Glutamatergic neuron (in vitro differentiated cells): ENCODE measurements around the gene SMIM9. TPM values are rescaled to one million over a fixed set of nuclear protein-coding genes. Genes with fewer than 3 reads are reported as not detected.
"Not testable (repeated sequence)": the region's sequence is repeated elsewhere in the genome, so short reads cannot be mapped to it uniquely, and the experiment has no call there.

Experiments used
- DNase-seq: peaks from one replicate; pipeline ENCODE4 v3.0.0; 2022
- H3K27ac Mint-ChIP-seq: one replicate; pipeline ENCODE4 v1.8.0; 2020; ENCODE audit warnings: mild to moderate bottlenecking, mixed read lengths, inconsistent platforms; ENCODE audit not compliant: unreplicated experiment
- H3K27me3 Mint-ChIP-seq: one replicate; pipeline ENCODE4 v1.8.0; 2020; ENCODE audit warnings: mild to moderate bottlenecking, moderate library complexity, mixed read lengths, inconsistent platforms; ENCODE audit not compliant: unreplicated experiment
- H3K36me3 Mint-ChIP-seq: one replicate; pipeline ENCODE4 v1.8.0; 2020; ENCODE audit warnings: mild to moderate bottlenecking, mixed read lengths, inconsistent platforms; ENCODE audit not compliant: unreplicated experiment
- H3K4me1 Mint-ChIP-seq: one replicate; pipeline ENCODE4 v1.8.0; 2020; ENCODE audit warnings: mild to moderate bottlenecking, low read depth, mixed read lengths, inconsistent platforms; ENCODE audit not compliant: unreplicated experiment
- H3K4me3 Mint-ChIP-seq: one replicate; pipeline ENCODE4 v1.8.0; 2020; ENCODE audit warnings: mild to moderate bottlenecking, mixed read lengths, inconsistent platforms; ENCODE audit not compliant: unreplicated experiment
- H3K9me3 Mint-ChIP-seq: one replicate; pipeline ENCODE4 v1.8.0; 2020; ENCODE audit warnings: mild to moderate bottlenecking, moderate library complexity, mixed read lengths, inconsistent platforms; ENCODE audit not compliant: unreplicated experiment
- total RNA-seq: library from RNA; stranded (reverse); fragmentation: NEBNext Ultra II Directional; extraction: Animal tissue kit (Norgen Biotek cat#: 25700); gene quantifications from one replicate; pipeline ENCODE4 v1.2.1, GENCODE V29; 2021; ENCODE audit not compliant: unreplicated experiment
- TF ChIP-seq, protein P1 (sequence below): fragments of 200-600 bp; sonication (generic); IDR thresholded peaks from one replicate; pipeline ENCODE4 v1.5.0; 2021; ENCODE audit not compliant: partially characterized antibody, unreplicated experiment

The SMIM9 gene
- total RNA-seq, 1 donor from 2014 or later: not detected

DNA sequence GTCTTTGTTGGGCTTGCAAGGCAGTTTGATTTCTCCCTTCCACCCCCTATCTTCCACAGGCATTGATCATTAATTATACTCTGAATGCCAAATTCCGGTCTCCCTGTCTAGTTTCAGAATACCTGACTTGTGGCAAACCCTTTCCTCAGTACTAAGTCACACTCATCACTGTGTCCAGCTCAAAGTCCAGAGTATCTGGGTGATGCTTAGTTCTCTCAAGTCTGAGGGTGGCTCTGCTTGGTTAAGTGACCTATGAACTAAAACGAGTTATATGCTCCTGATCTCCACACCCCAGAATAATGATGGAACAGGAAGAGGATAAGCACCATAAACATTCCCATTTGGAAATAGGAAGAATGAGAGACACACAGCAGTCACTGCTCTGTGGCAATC lies 6.5 kb downstream of the SMIM9 start:
- H3K9me3 Mint-ChIP-seq: no peaks in the 10 kb centered on the region
- no peak overlapping the region for H3K27ac Mint-ChIP-seq

DNA sequence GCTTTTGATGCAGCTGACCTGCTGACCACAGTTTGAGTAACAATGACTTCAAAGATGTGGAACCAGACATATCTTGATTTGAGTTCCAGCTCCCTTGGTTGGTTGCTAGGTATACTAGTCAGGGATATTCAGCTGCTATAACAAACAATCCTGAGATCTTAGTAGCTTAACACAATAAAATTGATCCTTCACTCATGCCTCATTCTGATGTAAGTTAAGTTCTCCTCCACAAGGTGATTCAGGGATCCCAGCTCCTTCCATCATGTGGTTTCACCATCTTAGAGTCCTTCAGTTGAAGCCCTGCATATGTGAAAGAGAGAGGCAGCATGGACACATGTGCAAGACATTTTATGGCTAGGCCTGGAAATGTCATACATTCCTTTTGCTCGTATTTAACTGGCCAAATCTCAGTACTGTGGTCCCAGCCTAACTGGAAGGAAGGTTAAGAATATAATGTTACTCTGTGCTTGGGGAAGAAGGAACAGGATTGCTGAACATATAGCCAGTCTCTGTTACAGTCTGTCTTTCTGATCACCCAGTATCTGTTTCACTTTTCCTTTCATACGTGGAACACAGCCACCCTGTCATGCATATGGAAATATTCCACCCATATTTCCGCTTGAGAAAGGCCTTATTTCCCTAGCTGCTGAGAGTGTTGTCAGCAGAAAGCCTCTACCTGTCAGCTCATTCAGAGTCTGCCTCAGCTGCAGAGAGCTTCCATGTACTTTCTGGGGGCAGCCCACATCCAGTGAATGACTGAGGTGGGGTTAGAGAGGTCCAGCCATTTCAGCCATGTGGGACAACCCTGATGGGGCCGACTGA lies 7.1 kb downstream of the SMIM9 start:
- H3K36me3 Mint-ChIP-seq: no peaks in the 10 kb centered on the region

More for the DNA sequence above, 6.5 kb downstream of the SMIM9 start:
- no peaks in the 10 kb centered on the region for H3K27me3 Mint-ChIP-seq
- H3K4me3 Mint-ChIP-seq: no peak overlapping the region
- no peaks in the 10 kb centered on the region for H3K36me3 Mint-ChIP-seq
- DNase-seq: no peak
- H3K4me1 Mint-ChIP-seq: no peaks in the 10 kb centered on the region
- TF ChIP-seq, protein P1, sequence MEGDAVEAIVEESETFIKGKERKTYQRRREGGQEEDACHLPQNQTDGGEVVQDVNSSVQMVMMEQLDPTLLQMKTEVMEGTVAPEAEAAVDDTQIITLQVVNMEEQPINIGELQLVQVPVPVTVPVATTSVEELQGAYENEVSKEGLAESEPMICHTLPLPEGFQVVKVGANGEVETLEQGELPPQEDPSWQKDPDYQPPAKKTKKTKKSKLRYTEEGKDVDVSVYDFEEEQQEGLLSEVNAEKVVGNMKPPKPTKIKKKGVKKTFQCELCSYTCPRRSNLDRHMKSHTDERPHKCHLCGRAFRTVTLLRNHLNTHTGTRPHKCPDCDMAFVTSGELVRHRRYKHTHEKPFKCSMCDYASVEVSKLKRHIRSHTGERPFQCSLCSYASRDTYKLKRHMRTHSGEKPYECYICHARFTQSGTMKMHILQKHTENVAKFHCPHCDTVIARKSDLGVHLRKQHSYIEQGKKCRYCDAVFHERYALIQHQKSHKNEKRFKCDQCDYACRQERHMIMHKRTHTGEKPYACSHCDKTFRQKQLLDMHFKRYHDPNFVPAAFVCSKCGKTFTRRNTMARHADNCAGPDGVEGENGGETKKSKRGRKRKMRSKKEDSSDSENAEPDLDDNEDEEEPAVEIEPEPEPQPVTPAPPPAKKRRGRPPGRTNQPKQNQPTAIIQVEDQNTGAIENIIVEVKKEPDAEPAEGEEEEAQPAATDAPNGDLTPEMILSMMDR: no peak

DNA sequence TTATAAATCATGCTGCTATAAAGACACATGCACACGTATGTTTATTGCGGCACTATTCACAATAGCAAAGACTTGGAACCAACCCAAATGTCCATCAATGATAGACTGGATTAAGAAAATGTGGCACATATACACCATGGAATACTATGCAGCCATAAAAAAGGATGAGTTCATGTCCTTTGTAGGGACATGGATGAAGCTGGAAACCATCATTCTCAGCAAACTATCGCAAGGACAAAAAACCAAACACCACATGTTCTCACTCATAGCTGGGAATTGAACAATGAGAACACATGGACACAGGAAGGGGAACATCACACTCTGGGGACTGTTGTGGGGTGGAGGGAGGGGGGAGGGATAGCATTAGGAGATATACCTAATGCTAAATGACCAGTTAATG lies 8.9 kb downstream of the SMIM9 start:
- not testable (repeated sequence) for H3K36me3 Mint-ChIP-seq, H3K4me1 Mint-ChIP-seq, H3K27me3 Mint-ChIP-seq

More for the DNA sequence above, 7.1 kb downstream of the SMIM9 start:
- H3K27me3 Mint-ChIP-seq: no peaks in the 10 kb centered on the region
- no peaks in the 10 kb centered on the region for H3K9me3 Mint-ChIP-seq
- H3K4me1 Mint-ChIP-seq: no peaks in the 10 kb centered on the region
- no peak overlapping the region for H3K4me3 Mint-ChIP-seq
- TF ChIP-seq, protein P1: no peak
- H3K27ac Mint-ChIP-seq: no peak overlapping the region
- DNase-seq: no peak

DNA sequence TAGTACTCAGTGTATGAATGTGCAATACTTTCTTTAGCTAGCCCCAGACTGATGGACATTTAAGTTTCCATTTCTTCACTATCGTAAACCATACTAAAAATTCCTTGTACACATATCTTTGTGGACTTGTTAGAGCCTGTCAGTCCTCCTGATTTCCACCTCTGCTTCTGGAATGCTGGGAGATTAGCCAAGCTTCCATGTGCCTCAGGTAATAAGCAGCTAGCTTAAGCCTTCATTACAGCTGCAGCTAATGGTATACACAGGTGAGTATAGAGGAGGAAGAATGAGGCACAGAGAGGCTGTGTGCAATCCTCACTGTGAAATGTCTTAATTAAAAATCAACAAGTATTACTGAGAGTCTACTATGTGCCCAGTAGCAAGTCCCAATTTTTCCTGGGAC lies 9.8 kb downstream of the SMIM9 start:
- Mint-ChIP-seq H3K27ac (no peak overlapping the region), H3K4me1 (no peaks in the 10 kb centered on the region), H3K36me3 (no peaks in the 10 kb centered on the region), H3K9me3 (no peaks in the 10 kb centered on the region), H3K4me3 (no peak overlapping the region), H3K27me3 (no peaks in the 10 kb centered on the region)
- no peak for DNase-seq
- TF ChIP-seq, protein P1: no peak

More for the DNA sequence above, 8.9 kb downstream of the SMIM9 start:
- H3K9me3 Mint-ChIP-seq, H3K4me3 Mint-ChIP-seq, H3K27ac Mint-ChIP-seq, DNase-seq: not testable (repeated sequence)

DNA sequence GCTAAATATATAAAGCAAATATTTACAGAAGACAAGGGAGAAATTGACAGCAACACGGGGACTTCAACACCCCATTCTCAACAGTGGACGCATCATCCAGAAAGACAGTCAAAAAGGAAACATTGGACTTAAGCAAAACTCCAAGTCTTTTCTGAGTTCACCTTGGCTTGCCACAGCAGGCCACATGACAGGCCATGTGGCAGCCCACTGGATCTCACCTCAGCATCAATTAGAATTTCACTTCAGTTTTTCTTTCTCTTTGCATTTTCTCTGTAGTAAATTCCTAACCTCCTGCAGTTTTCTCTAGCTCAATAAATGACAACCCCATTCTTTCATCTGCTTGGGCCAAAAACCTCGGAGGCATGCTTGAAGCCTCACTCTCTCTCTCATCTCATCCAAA lies 12.4 kb downstream of the SMIM9 start:
- Mint-ChIP-seq H3K9me3 (no peaks in the 10 kb centered on the region), H3K27me3 (no peaks in the 10 kb centered on the region), H3K4me3 (no peak overlapping the region), H3K4me1 (no peaks in the 10 kb centered on the region), H3K27ac (no peak overlapping the region), H3K36me3 (no peaks in the 10 kb centered on the region)
- DNase-seq: no peak
- TF ChIP-seq, protein P1: no peak
